A673 (cell line): ENCODE data around the gene S100B. TPM values are rescaled to one million over a fixed set of nuclear protein-coding genes. Genes with fewer than 3 reads are reported as not detected.

Experiments used
- BruUV-seq: library from RNA; stranded (reverse); fragments of 400-500 nt; replicated peaks from 2 replicates; lab custom pipeline; 2021; lab: Mats Ljungman, UMichigan
- CTCF ChIA-PET: fragments of 300-600 bp; sonication (Branson Sonifier 250); formaldehyde crosslinking; loops from one replicate; lab custom pipeline; 2022; ENCODE audit warnings: antibody characterized with exemption; lab: Charles Lee
- POLR2A ChIA-PET: fragments of 300-600 bp; sonication (Branson Sonifier 250); formaldehyde crosslinking; loops from one replicate; lab custom pipeline; 2022; ENCODE audit warnings: antibody characterized with exemption; ENCODE audit not compliant: low non-redundant PET; lab: Charles Lee
- DNase-seq: peaks from one replicate; pipeline ENCODE4 v3.0.0-alpha.2; 2015; ENCODE audit warnings: low spot score
- H3K27ac ChIP-seq: fragments of 200-600 bp; sonication (generic); 2 replicates; pipeline ENCODE4 v1.5.1; 2016; ENCODE audit warnings: mixed run types, low read depth, mild to moderate bottlenecking, mixed read lengths, antibody characterized with exemption, low read length; ENCODE audit not compliant: poor library complexity, severe bottlenecking
- H3K27me3 ChIP-seq: fragments of 200-600 bp; sonication (generic); replicated peaks from 2 replicates; pipeline ENCODE4 v1.6.1; 2017; ENCODE audit warnings: mixed run types, low read depth, mild to moderate bottlenecking, mixed read lengths, antibody characterized with exemption, low read length; ENCODE audit not compliant: insufficient read depth, poor library complexity
- H3K36me3 ChIP-seq: fragments of 200-600 bp; sonication (generic); 2 replicates; pipeline ENCODE4 v1.6.1; 2016; ENCODE audit warnings: mixed run types, mild to moderate bottlenecking, mixed read lengths, antibody characterized with exemption, low read length; ENCODE audit not compliant: insufficient read depth, poor library complexity, severe bottlenecking
- H3K4me1 ChIP-seq: fragments of 200-600 bp; sonication (generic); 2 replicates; pipeline ENCODE4 v1.6.1; 2017; ENCODE audit warnings: mixed run types, mild to moderate bottlenecking, mixed read lengths, antibody characterized with exemption, low read length; ENCODE audit not compliant: insufficient read depth, poor library complexity, severe bottlenecking
- H3K4me3 ChIP-seq: fragments of 200-600 bp; sonication (generic); 2 replicates; pipeline ENCODE4 v1.5.1; 2016; ENCODE audit warnings: low read depth, mixed run types, mild to moderate bottlenecking, mixed read lengths, low read length; ENCODE audit not compliant: poor library complexity, severe bottlenecking
- H3K9me3 ChIP-seq: fragments of 200-600 bp; sonication (generic); 2 replicates; pipeline ENCODE4 v1.6.1; 2016; ENCODE audit warnings: mixed run types, low read depth, mild to moderate bottlenecking, mixed read lengths, antibody characterized with exemption, low read length; ENCODE audit not compliant: poor library complexity, severe bottlenecking
- CTCF ChIP-seq: fragments of 300-800, 200-600 bp; sonication (generic); conservative IDR thresholded peaks from 2 replicates; pipeline ENCODE4 v1.5.1; 2017; ENCODE audit warnings: low read depth, mild to moderate bottlenecking, antibody characterized with exemption, low read length, moderate library complexity, mixed read lengths
- EZH2 ChIP-seq: fragments of 200-600 bp; sonication (generic); IDR thresholded peaks from 2 replicates; pipeline ENCODE4 v1.6.1; 2017; ENCODE audit warnings: borderline replicate concordance, low read depth, mild to moderate bottlenecking, mixed read lengths, antibody characterized with exemption, low read length; ENCODE audit not compliant: poor library complexity, severe bottlenecking
- intact Hi-C: fragments of 100-400 bp; cut with micrococcal nuclease; formaldehyde crosslinking; loops from one replicate; pipeline ENCODE4 v1.10.0; 2022; ENCODE audit not compliant: unreplicated experiment
- total RNA-seq: library from RNA; stranded (reverse); gene quantifications from 2 replicates; pipeline ENCODE4 v1.2.3, GENCODE V29; 2021

Gene S100B
- total RNA-seq, 1 experiment from 2014 or later = not detected

GRCh38 chr21:46562964-46563607 is 41.8 kb downstream of the S100B start:
- H3K27ac ChIP-seq = no peak overlapping the region
- no peak overlapping the region for H3K4me3 ChIP-seq
- no peaks in the 10 kb centered on the region for H3K9me3 ChIP-seq
- no peak for TF ChIP-seq EZH2
- TF ChIP-seq CTCF = no peak
- ChIA-PET CTCF (no interaction called here), POLR2A (no interaction called here)
- no peaks in the 10 kb centered on the region for H3K4me1 ChIP-seq
- intact Hi-C loops = no loop called here
- H3K36me3 ChIP-seq = peaks cover 23% of the 10 kb centered on the region
- no peaks in the 10 kb centered on the region for H3K27me3 ChIP-seq
- no peak for DNase-seq
- BruUV-seq = no TSS peak

- Histone ChIP-seq H3K36me3 (peaks cover 18% of the 10 kb centered on the region), H3K9me3 (no peaks in the 10 kb centered on the region), H3K27ac (no peak overlapping the region), H3K4me1 (no peaks in the 10 kb centered on the region), H3K27me3 (no peaks in the 10 kb centered on the region), H3K4me3 (no peak overlapping the region)
- no TSS peak for BruUV-seq
- no peak for TF ChIP-seq EZH2
- no peak for TF ChIP-seq CTCF
- POLR2A ChIA-PET = no interaction called here
- CTCF ChIA-PET = no interaction called here
- intact Hi-C loops = no loop called here
- DNase-seq = no peak
Observed at GRCh38 chr21:46562472-46562871, 42.4 kb downstream of the S100B start.

- H3K9me3 ChIP-seq = no peaks in the 10 kb centered on the region
- no TSS peak for BruUV-seq
- POLR2A ChIA-PET = no interaction called here
- CTCF ChIA-PET = no interaction called here
- intact Hi-C loops = no loop called here
- DNase-seq = no peak
- TF ChIP-seq EZH2 (no peak), CTCF (no peak)
- H3K36me3 ChIP-seq = peaks cover 13% of the 10 kb centered on the region
- H3K27me3 ChIP-seq = no peaks in the 10 kb centered on the region
- no peaks in the 10 kb centered on the region for H3K4me1 ChIP-seq
- no peak overlapping the region for H3K27ac ChIP-seq
- H3K4me3 ChIP-seq = no peak overlapping the region
Observed at GRCh38 chr21:46561445-46562090, 43.3 kb downstream of the S100B start.
